HL-60 (cell line): ENCODE measurements around the gene ADGRB2.

Experiments
- DNase-seq, 2 experiments: peaks; one replicate each; pipeline ENCODE4 v3.0.0-alpha.2; 2010 to 2020; ENCODE audit warnings: low read depth in 1 of 2, low spot score in 1 of 2
- H3K27ac ChIP-seq: fragments of 250-450 bp; sonication (Bioruptor Pico); replicated peaks from 2 replicates; pipeline ENCODE4 v1.5.1; 2020; ENCODE audit warnings: mild to moderate bottlenecking, moderate library complexity
- H3K27me3 ChIP-seq: fragments of 250-450 bp; sonication (Bioruptor Pico); 2 replicates; pipeline ENCODE4 v1.5.1; 2021; ENCODE audit warnings: mild to moderate bottlenecking, moderate library complexity; ENCODE audit not compliant: insufficient read depth, poor library complexity, severe bottlenecking
- H3K4me3 ChIP-seq: replicated peaks from 2 replicates; pipeline ENCODE4 v1.5.1; 2011; ENCODE audit warnings: mild to moderate bottlenecking, control low read depth, low read length; ENCODE audit not compliant: insufficient read depth
- CTCF ChIP-seq: IDR thresholded peaks from one replicate; pipeline ENCODE4 v1.5.1; 2011; ENCODE audit warnings: low read length, control low read depth, inconsistent platforms; ENCODE audit not compliant: insufficient read depth
- GABPA ChIP-seq: IDR thresholded peaks from 2 replicates; pipeline ENCODE4 v1.6.1; 2012; ENCODE audit warnings: low read depth
- POLR2AphosphoS5 ChIP-seq: IDR thresholded peaks from 2 replicates; pipeline ENCODE4 v1.6.1; 2012; ENCODE audit warnings: low read depth
- REST ChIP-seq: IDR thresholded peaks from 2 replicates; pipeline ENCODE4 v1.6.1; 2012; ENCODE audit warnings: low read depth; ENCODE audit not compliant: insufficient replicate concordance
- SPI1 ChIP-seq: IDR thresholded peaks from 2 replicates; pipeline ENCODE4 v1.6.1; 2012; ENCODE audit warnings: low read depth, mild to moderate bottlenecking, borderline replicate concordance

Gene ADGRB2

GRCh38 chr1:31752952-31753475 is 11.1 kb downstream of the ADGRB2 start:
- H3K27ac ChIP-seq, result no peak overlapping the region
- no peak for TF ChIP-seq CTCF
- TF ChIP-seq SPI1, result no peak
- no peak for TF ChIP-seq GABPA
- no peak for TF ChIP-seq REST
- no peak for TF ChIP-seq POLR2AphosphoS5

GRCh38 chr1:31752258-31752657 is 11.9 kb downstream of the ADGRB2 start:
- Histone ChIP-seq H3K27me3 (peaks cover 2% of the 10 kb centered on the region), H3K27ac (no peak overlapping the region), H3K4me3 (no peak overlapping the region)
- no peak for TF ChIP-seq POLR2AphosphoS5
- no peak for TF ChIP-seq REST
- no peak for TF ChIP-seq SPI1
- no peak for TF ChIP-seq GABPA
- no peak for TF ChIP-seq CTCF
- DNase-seq, result no peak

More at GRCh38 chr1:31752952-31753475, 11.1 kb downstream of the ADGRB2 start:
- Histone ChIP-seq H3K4me3 (no peak overlapping the region), H3K27me3 (peaks cover 2% of the 10 kb centered on the region)
- no peak for DNase-seq

GRCh38 chr1:31751822-31752241 is 12.3 kb downstream of the ADGRB2 start:
- no peak overlapping the region for H3K27ac ChIP-seq
- no peak overlapping the region for H3K4me3 ChIP-seq
- DNase-seq, result no peak
- peaks cover 2% of the 10 kb centered on the region for H3K27me3 ChIP-seq
- TF ChIP-seq REST (no peak), POLR2AphosphoS5 (no peak), SPI1 (no peak), GABPA (no peak), CTCF (no peak)
